ENCODE measurements around the gene PHYHD1.
"Not testable (repeated sequence)": the region's sequence is repeated elsewhere in the genome, so short reads cannot be mapped to it uniquely, and the experiment has no call there.

PHYHD1 gene

DNA sequence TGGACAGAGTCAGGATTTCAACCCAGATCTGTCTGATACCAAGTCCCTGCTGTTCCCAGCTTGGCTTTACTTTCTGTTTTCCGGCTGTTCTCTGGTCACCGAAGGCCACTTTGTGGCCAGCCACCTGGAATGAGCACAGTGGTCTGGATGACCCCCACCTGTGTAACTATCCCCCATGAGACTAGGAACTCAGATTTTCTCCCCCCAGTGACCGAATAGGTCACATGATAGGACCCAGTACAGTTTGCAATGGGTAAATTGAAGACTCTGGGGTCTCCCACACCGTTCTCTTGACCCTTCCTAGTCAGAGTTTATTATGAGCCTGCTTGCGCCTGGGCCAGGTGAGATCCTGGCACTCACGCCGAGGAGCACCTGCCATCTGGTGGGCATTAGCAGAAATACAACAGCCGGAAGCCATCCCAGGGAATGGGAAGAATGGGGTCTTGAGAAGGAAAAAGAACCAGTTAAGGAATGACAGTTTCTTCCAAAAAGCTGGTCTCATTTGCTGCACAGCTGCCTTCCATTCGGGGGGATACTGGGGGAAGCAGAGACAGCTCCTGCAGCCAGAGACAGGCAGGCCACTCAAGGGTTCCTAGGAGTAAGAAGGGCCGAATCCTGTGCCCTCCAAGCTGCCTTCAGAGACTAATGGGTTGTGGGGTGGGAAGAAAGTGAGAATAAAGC, 7.1 kb downstream of the PHYHD1 start:
- peak; percentile 39 for DNase-seq

DNA sequence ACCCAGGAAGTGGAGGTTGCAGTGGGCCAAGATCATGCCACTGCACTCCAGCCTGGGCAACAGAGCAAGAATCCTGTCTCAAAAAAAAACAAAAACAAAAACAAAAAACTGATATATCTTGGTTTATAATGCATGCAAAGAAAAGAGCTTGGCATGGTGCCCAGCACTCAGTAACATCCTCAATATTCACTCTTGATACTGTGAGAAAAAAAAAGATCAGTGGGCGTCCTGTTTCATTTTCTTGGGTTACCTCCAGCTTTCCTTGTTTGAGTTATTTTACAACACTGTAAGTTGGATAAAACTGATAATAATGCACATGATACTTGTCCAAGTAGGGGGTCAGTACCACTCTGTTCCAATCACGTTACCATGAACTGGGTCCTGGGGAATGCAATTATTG, 7.8 kb downstream of the PHYHD1 start:
- no peak for DNase-seq

DNA sequence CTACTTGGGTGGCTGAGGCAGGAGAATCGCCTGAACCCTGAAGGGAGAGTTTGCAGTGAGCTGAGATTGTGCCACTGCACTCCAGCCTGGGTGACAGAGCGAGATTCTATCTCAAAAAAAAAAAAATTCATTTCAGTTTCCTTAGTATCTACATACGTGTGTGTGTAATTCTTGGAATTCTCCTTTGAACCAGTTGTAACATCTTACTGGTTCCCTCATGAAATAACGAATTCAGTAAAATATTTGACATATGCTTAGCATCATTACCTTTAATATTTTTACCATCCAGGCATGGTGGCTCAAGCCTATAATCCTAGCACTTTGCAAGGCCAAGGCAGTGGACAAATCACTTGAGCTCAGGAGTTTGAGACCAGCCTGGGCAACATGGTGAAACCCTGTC, 8.8 kb downstream of the PHYHD1 start:
- no peak for DNase-seq

DNA sequence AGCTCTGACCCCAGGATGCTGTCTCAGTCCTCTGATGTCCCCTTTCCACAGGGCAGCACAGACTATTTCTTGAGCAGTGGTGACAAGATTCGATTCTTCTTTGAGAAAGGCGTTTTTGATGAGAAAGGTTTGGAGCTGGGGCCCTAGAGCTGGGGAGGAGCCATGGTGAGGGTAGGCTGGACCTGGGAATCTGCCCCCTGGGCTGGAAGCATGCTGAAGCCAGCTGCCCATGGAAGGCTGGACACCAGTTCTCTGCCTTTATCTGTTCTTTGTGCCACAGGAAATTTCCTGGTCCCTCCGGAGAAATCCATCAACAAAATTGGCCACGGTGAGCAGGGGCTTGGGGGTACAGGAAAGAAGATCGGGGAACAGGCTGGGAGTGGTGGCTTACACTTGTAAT, 12.9 kb downstream of the PHYHD1 start:
- DNase-seq = no peak

DNA sequence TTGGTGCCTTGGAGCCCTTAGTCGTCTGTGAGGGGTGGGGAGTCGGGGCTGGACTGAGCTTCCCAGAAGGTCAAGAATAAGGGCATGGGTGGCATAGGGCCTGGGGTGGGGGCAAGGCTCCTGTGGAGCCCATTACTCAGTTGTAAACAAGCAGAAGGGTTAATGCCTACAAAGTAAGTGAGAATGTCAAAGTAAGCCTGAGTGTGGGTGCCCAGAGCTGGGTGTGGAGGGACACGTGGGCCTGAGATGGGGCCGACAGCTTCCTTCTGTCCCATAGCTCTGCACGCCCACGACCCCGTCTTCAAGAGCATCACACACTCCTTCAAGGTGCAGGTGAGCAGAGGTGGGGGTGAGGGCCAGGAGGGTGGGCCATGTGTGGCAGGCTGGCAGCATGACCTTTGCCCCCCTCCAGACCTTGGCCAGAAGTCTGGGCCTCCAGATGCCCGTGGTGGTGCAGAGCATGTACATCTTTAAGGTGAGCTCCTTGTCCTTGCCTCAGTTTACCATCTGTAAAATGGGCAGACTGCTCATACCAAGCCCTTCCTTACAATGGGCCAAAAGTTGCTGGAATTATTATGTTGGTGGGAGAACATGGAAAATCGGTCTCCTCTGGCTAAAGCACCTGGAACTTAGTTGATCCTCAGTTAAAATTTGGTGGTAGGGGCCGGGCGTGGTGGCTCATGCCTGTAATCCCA, 15.5 kb downstream of the PHYHD1 start:
- no peak for DNase-seq

DNA sequence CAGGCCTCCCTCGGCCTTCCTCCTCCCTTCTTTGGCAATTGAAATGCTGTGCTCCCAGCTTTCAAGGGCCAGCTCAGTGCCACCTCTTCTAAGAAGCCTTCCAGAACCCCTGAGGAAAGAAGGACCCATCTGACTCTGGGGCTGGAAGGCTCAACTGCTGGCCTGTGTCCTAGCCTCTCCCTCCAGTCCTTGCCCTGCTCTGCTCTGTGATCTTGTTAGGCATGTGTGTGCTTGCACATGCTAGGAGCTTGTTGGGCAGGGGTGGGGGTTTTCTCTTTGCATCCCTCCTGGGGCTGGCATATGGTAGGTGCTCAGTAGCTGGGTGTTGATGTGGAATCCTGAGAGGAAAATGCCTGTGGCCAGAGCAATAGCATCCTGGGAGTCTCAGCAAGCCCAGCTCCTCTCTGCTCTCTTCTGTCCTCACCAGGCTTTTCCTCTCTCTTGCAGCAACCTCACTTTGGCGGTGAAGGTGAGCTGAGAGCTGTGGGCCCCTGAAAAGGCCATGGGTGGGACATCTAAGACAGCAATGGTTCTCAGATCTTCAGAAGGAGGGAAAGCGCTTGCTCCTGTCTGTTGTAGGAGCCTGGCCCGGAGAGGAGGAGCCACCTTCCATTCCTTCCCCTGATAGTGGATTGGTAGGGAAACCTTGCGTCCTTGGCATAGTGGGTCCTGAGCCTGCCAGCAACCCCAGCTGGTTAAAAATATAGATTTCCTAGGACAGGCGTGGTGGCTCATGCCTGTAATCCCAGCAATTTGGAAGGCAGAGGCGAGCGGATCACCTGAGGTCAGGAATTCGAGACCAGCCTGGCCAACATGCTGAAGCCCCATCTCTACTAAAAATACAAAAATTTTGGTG, 16.8 kb downstream of the PHYHD1 start:
- no peak for DNase-seq

DNA sequence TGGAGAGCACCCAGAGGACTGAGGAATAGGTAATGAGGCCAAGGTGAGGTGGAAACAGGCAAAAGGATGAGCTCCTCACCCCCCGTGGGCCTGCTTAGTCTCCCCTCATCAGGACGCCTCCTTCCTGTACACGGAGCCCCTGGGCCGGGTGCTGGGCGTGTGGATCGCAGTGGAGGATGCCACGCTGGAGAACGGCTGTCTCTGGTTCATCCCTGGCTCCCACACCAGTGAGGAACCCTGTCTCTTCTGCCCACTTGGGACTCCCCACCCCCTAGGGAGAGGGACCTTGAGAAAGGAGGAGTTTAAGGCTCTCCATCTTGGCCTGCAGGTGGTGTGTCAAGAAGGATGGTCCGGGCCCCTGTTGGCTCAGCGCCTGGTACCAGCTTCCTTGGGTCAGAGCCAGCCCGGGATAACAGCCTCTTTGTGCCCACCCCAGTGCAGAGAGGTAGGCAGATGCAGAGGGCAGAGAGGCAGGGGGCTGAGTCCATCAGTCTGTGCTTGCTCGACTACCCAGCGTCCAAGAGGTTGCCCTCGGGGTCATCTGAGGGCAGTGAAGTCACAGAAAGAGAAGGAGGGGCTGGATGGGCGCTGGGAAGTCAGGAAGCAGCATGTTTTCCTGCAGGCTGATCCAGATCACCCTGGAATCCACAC, 19.6 kb downstream of the PHYHD1 start:
- DNase-seq = no peak

DNA sequence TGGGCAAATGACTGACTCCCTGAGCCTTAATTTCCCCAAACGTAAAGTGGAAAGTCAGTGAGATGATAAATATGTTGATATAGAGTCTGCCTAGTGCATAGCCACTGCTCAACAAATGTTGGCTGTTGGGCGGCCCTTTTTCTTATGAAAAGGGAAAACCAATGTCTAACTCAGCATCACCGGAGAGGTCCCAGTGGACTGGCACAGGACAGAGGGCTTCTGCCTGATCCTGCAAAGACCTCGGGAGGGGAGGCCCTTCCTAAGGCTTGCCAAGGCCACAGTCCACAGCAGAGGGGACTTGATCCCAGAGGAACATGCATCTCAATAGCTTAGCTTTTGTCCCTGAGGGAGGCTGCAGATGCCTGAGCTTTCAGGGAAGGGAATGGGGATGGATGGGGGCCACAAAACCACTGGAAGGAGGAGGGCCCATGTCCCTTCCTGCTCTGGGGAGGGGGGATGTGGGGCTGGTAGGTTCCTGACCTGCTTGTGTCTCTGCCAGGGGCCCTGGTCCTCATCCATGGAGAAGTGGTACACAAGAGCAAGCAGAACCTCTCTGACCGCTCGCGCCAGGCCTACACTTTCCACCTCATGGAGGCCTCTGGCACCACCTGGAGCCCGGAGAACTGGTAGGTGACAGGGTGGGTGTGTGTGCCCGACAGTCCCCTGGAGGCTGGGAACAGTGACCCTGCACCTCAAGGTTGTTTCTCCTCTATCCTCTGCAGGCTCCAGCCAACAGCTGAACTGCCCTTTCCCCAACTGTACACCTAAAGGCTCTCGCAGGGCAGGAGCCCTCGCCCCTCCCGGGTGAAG, 20.4 kb downstream of the PHYHD1 start:
- no peak for DNase-seq

DNA sequence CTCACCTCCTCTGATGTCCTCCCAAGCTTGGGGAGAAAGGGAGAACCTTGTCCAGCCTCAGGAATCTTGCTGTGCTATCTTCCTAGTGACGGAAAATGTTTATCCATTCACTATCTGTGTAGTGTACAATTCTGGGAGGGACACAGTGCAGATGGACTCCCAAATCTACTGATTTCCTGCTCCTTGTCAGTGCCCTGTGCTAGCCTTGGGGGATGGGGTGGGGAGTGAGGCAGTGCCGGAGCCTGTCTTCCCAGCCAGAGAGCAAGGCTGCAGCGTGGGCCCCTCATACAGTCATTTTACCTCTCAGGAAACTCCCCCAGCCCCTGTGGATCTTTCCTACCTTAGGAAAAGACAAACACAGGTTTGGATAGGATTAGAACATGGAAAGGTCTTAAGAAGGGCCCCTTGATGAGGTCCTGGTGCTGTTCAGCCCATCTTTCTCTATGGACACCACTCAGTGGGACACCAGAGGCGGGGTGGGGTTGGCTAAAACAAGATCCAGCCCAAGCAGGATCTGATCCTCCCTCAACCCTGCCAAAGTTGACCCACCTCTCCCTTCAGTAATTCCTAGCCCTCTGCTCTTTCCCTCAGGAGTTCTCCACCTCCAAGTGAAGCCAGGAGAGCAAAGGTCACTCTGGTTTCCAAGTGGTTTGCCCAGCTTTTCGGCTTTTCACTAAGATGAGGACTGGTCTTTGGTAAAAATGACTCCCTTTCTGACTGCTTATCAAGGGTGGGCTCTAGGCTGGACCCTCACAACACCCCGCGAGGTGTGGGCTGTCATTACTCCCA, 23.2 kb downstream of the PHYHD1 start:
- no peak for DNase-seq

DNA sequence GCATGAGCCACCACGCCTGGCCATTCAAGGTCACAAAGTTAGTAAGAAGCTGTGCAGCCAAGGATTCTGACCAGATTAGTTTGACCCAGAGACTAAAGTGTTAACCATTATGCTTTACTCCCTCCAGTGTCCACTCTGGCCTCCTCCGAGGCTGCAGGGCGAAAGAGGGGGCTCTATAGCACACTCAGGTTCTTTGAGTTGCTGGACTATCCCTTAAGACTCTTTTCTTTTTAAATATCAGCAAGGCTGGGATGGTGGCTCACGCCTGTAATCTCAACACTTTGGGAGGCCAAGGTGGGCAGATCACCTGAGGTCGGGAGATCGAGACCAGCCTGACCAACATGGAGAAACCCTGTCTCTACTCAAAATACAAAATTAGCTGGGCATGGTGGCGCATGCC, 24.2 kb downstream of the PHYHD1 start:
- not testable (repeated sequence) for DNase-seq

DNA sequence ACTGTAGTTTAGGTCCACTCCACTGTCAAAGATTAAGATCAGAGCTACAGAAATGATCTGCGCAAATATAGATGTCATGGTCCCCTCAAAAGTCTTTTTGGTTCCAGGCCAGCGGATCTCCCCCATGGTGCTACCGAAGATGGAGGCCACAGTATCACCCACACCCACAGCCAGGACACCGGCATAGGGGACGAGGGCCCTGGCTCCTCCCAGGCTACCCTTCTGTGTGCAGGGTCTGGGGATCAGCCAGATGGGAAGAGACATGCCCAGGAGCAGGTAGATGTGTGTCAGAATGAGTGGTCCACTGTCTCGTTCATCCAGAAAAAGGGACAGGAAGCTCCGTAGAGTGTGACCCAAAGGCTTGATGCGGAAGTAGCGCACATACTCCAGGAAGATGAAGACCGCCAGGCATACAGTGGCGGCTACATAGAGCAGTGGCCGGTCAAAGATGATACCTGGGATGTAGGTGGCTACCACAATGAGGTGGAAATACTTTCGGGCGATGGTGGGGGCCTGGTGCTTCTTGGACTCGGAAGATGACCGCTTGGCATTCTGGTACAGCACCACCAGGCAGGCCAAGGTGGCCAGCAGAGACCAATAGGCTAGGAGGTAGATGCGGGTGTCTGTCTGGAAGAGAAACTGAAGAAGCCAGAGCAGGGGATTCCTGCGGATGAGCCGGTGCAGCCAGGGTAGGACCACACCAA, 25.2 kb downstream of the PHYHD1 start:
- DNase-seq = no peak

DNA sequence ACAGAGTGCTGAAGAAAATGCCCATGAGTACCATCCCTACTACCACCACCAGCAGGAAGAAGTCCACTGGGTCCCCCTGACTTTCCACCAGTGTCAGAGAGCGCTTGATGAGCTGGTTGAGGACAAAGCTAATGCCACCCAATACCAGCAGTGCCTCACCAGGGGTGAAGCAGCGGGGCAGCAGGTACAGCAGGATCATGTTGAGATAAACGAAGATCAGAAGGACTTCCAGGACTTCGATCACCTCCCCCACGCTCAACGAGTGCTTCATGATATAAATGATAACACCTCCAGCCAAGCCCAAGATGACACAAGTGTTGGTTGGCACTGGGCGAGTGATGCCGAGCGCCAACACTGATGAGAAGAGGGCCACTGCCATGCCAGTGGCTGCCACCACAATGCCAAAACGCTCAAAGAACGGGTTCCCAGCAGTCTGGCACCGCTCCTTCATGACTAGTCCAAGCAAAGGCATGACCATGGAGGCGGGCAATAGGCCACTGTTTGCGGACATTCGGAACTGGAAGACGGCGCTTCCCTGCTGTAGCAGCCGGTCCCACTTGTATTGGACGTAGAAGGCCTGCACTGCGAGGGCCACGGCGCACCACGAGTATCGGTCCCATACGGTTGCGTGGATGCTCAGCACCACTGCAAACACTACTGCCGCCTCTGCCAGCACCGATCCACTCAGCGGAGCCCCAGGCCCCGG, 25.9 kb downstream of the PHYHD1 start:
- no peak for DNase-seq

DNA sequence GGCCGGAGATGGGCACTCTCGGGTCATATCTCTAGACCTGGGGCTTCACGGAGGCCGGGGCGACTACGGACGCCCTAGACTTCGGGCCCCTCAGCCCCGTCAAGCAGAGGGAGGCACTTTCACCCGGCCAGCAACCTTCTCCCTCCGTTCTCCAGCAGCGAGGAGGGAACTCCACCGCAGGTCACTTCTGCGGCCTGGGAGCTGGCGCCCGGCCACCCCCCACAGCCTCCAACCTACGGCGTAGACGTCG, 26.4 kb downstream of the PHYHD1 start:
- DNase-seq = no peak

DNA sequence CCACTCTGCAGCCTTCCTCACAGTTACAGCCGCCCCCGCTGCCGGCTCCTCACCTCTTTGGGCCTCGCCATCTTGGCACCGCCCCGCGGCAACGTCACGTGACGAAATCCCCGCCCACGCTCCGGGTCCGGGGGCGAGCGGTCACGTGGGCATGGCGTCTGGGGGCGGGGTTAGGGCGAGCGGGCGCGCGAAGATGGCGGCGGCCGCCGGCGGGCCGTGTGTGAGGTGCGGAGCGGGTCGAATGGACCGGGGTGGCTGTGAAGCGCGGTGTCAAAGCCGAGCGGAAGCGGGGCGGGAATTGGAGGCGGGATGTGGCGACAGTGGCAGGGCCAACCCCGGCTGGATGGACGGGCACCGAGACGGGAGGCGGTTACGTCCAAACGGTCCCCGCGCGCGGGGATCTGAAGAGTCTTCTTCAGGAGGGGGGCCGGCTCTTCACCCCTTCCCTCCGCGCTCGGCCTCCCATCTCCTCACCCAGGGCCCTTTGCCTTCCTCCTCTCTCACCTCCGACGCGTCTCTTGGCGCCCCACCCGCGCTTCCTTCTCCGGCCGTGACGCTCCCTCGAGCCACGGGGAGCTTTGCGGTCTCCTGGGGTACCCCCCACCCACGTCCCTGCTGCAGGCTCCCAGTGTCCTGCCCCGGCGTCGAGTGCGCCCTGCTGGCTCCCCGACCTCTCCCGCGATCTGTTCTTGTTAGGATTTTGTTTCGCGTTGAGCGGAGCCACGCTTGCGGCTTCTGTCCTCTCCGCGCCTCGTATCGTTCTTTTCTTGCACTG, 26.9 kb downstream of the PHYHD1 start, which contains the start of the genes DOLK and NUP188:
TSS of gene DOLK (minus strand) at position 77 of the 775 bp plus-strand sequence. CDS start 300 bp downstream, outside the sequence.
TSS of gene NUP188 (plus strand) at position 173 of the 775 bp plus-strand sequence. CDS start at position 194, 21 bp downstream.
- peak; percentile 56 for DNase-seq

DNA sequence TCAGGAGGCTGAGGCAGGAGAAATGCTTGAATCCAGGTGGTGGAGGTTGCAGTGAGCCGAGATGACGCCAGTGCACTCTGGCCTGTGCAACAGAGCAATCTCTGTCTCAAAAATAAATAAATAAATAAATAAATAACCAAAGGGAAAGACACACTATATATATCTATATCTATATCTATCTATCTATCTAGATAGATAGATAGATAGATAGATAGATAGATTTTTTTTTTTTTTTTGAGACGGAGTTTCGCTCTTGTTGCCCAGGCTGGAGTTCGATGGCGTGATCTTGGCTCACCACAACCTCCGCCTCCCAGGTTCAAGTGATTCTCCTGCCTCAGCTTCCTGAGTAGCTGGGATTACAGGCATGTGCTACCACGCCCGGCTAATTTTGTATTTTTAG, 40.6 kb downstream of the PHYHD1 start:
- not testable (repeated sequence) for DNase-seq

DNA sequence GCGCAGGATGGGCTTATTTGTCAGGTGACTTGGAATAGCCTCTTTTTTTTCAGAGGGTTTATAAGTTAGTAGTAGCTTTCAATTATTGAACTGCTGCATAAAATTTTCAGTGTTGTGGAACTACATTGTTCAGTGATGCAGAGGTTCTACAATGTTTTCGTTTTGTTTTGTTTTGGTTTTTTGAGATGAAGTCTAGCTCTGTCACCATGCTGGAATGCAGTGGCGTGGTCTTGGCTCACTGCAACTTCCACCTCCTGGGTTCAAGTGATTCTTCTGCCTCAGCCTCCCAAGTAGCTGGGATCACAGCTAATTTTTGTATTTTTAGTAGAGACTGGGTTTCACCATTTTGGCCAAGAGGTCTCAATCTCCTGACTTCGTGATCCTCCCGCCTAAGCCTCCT, 48.7 kb downstream of the PHYHD1 start:
- DNase-seq = no peak

DNA sequence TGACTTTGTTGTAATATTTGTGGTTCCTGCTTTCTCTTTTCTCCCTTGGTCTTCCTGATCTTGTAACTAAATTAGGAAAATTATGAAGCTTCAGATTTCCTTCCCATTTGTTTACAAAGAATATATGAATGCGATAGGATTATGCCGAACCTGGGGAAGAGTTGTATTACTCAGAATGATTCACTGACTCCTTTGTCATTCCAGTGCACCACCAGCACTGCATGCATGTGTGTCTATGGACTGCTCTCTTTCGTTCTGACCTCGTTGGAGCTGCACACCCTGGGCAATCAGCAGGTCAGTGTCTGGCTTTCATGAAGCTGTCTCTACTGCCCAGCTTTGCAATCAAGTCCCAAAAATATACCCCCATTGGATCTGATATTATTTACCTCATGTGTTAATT, 52.2 kb downstream of the PHYHD1 start:
- DNase-seq = no peak

DNA sequence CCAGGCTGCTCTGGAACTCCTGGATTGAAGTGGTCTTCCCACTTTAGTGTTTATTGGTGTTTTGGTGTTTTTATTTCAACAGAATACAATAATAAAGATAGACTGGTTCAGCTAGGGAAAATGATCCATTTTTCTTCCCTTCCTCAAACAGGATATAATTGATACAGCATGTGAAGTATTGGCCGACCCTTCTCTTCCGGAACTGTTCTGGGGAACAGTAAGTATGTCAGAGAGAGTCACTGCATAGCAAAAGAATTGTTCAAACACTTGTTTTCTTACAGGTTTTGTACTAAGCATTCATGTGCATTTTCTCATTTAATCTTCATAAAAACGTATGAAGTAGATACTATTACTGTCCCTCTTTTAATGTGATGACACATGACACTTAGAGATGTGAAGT, 58.3 kb downstream of the PHYHD1 start:
- no peak for DNase-seq

DNA sequence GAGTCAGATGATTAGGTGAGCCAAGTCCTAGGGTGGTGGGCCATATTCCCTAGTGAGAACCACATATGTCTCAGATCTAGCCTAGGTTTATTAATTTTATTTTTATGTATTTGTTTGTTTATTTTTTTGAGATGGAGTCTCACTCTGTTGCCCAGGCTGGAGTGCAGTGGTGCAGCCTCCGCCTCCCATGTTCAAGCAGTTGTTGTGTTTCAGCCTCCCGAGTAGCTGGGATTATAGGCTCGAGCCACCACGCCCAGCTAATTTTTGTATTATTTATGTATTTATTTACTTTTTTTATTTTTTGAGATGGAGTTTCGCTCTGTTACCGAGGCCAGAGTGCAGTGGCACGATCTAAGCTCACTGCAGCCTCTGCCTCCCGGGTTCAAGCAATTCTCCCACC, 62.8 kb downstream of the PHYHD1 start:
- DNase-seq = no peak

DNA sequence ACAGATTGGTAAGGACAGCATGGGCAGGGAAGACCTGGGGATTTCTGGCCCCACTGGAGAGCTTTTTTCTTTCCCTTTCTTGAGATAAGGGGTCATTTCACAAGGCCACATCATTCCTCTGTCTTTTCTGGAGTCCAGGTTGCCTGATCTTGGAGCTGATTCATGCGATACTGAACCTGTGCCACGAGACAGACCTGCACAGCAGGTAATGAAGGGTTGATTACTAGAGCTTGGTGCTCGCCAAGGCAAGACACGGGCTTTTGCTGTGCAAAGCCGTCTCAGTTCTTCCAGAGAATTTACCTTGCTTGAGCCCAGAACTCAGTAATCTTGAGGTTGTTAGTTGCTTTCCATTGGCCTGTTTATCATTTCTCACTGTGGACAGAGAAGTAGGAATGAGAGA, 65.9 kb downstream of the PHYHD1 start:
- no peak for DNase-seq

Measured in NCI-H1694 treated with DMSO at 0.1 percent for 48 hours (cell line).